HFFc6 (cell line): ENCODE data around the gene MED13L. TPM values are rescaled to one million over a fixed set of nuclear protein-coding genes. Genes with fewer than 3 reads are reported as not detected.

Source experiments
- DNase-seq: peaks from one replicate; pipeline ENCODE4 v3.0.0-alpha.2; 2018
- H3K27ac Mint-ChIP-seq: 2 replicates; pipeline ENCODE4 v1.8.0; 2020; ENCODE audit warnings: mild to moderate bottlenecking, mixed read lengths
- H3K27me3 Mint-ChIP-seq: 2 replicates; pipeline ENCODE4 v1.8.0; 2021; ENCODE audit warnings: mild to moderate bottlenecking, moderate library complexity, mixed read lengths; ENCODE audit not compliant: insufficient read depth
- H3K36me3 Mint-ChIP-seq: 2 replicates; pipeline ENCODE4 v1.8.0; 2021; ENCODE audit warnings: low read depth, mixed read lengths
- H3K4me1 Mint-ChIP-seq: 2 replicates; pipeline ENCODE4 v1.8.0; 2020; ENCODE audit warnings: low read depth, mixed read lengths
- H3K4me3 Mint-ChIP-seq: 2 replicates; pipeline ENCODE4 v1.8.0; 2020; ENCODE audit warnings: mild to moderate bottlenecking, moderate library complexity, mixed read lengths
- H3K9me3 Mint-ChIP-seq: 2 replicates; pipeline ENCODE4 v1.8.0; 2020; ENCODE audit warnings: mild to moderate bottlenecking, mixed read lengths
- CTCF ChIP-seq: fragments of 200-600 bp; sonication (generic); IDR thresholded peaks from 2 replicates; pipeline ENCODE4 v1.5.0; 2021; ENCODE audit warnings: antibody characterized with exemption, mild to moderate bottlenecking
- total RNA-seq, 6 experiments: library from RNA; stranded (reverse); fragmentation: NEBNext Ultra II Directional; extraction: Animal tissue kit (Norgen Biotek cat#: 25700); gene quantifications; 2 replicates in 1 of 6; 3 replicates in 5 of 6; pipeline ENCODE4 v1.2.3, GENCODE V29; 2021

Gene MED13L
- total RNA-seq, 6 experiments from 2014 or later, result 74.5 to 84.2 (median 77.7) TPM

- H3K27ac Mint-ChIP-seq, result no peak overlapping the region
- no peaks in the 10 kb centered on the region for H3K9me3 Mint-ChIP-seq
- H3K36me3 Mint-ChIP-seq, result no peaks in the 10 kb centered on the region
- peaks cover 44% of the 10 kb centered on the region for H3K4me1 Mint-ChIP-seq
- H3K27me3 Mint-ChIP-seq, result peaks cover 9% of the 10 kb centered on the region
- no peak overlapping the region for H3K4me3 Mint-ChIP-seq
- no peak for DNase-seq
- no peak for TF ChIP-seq CTCF
Observed at GRCh38 chr12:116297224-116297834, 19.8 kb upstream of the MED13L start.

- Mint-ChIP-seq H3K36me3 (no peaks in the 10 kb centered on the region), H3K27me3 (peaks cover 5% of the 10 kb centered on the region), H3K4me1 (peaks cover 44% of the 10 kb centered on the region), H3K27ac (no peak overlapping the region), H3K9me3 (no peaks in the 10 kb centered on the region), H3K4me3 (no peak overlapping the region)
- TF ChIP-seq CTCF, result no peak
- peak; percentile 17 for DNase-seq
Observed at GRCh38 chr12:116295327-116296263, 18.1 kb upstream of the MED13L start.

GRCh38 chr12:116294454-116295165 is 17.1 kb upstream of the MED13L start:
- Mint-ChIP-seq H3K27ac (no peak overlapping the region), H3K9me3 (no peaks in the 10 kb centered on the region), H3K4me3 (no peak overlapping the region), H3K36me3 (no peaks in the 10 kb centered on the region), H3K27me3 (no peaks in the 10 kb centered on the region; the same call in 1 of the 2 replicates), H3K4me1 (peaks cover 34% of the 10 kb centered on the region)
- DNase-seq, result no peak
- TF ChIP-seq CTCF, result no peak

GRCh38 chr12:116293687-116294453 is 16.4 kb upstream of the MED13L start:
- no peak overlapping the region for H3K4me3 Mint-ChIP-seq
- peaks cover 30% of the 10 kb centered on the region for H3K4me1 Mint-ChIP-seq
- no peaks in the 10 kb centered on the region for H3K36me3 Mint-ChIP-seq
- H3K27ac Mint-ChIP-seq, result no peak overlapping the region
- TF ChIP-seq CTCF, result no peak
- H3K27me3 Mint-ChIP-seq, result no peaks in the 10 kb centered on the region; the same call in 1 of the 2 replicates
- no peaks in the 10 kb centered on the region for H3K9me3 Mint-ChIP-seq
- DNase-seq, result no peak

GRCh38 chr12:116291218-116291617 is 13.7 kb upstream of the MED13L start:
- no peaks in the 10 kb centered on the region for H3K36me3 Mint-ChIP-seq
- no peaks in the 10 kb centered on the region for H3K9me3 Mint-ChIP-seq
- H3K4me1 Mint-ChIP-seq, result peaks cover 43% of the 10 kb centered on the region
- H3K27ac Mint-ChIP-seq, result no peak overlapping the region
- TF ChIP-seq CTCF, result no peak
- no peak overlapping the region for H3K4me3 Mint-ChIP-seq
- H3K27me3 Mint-ChIP-seq, result no peaks in the 10 kb centered on the region
- no peak for DNase-seq
